Sigmoid colon (tissue), 4 donors: ENCODE data around the gene CDRT4.

ENCODE experiments used
- CTCF ChIP-seq, 4 experiments: fragments of 450-650 bp in 3 of 4; fragments of 200-600 bp in 1 of 4; IDR thresholded peaks; one replicate each; pipeline ENCODE4 v1.5.1; 2016 to 2019; ENCODE audit warnings: antibody characterized with exemption in 4 of 4, mild to moderate bottlenecking in 3 of 4, moderate library complexity in 2 of 4
- POLR2AphosphoS5 ChIP-seq, 4 donors: sonication (generic); formaldehyde crosslinking; IDR thresholded peaks; one replicate each; pipeline ENCODE4 v1.6.1; 2017; ENCODE audit warnings: antibody characterized with exemption in 4 of 4

- no peak for TF ChIP-seq POLR2AphosphoS5 (IDR thresholded peaks at IDR 0.05)
- TF ChIP-seq CTCF (IDR thresholded peaks at IDR 0.05), result no peak
These were observed 74.0 kb downstream of the CDRT4 start for GRCh38 chr17:15393414-15393813.
